ENCODE measurements around the gene PCSK6.

PCSK6 gene

GRCh38 chr15:101373577-101373976 is 115.9 kb downstream of the PCSK6 start:
- DNase-seq (ENCODE audit: low spot score) = no peak
- TF ChIP-seq CTCF (IDR thresholded peaks at IDR 0.05; ENCODE audit: extremely low read depth, insufficient read depth, missing control alignments) = no peak
- in situ Hi-C loops (cut with MboI; ENCODE audit: low pct_unique_long_range_greater_than_20kb, low sequenced_read_pairs, unreplicated experiment) = no loop called here

GRCh38 chr15:101372960-101373525 is 116.5 kb downstream of the PCSK6 start:
- in situ Hi-C loops (cut with MboI; ENCODE audit: low pct_unique_long_range_greater_than_20kb, low sequenced_read_pairs, unreplicated experiment) = no loop called here
- no peak for TF ChIP-seq CTCF (IDR thresholded peaks at IDR 0.05; ENCODE audit: extremely low read depth, insufficient read depth, missing control alignments)
- no peak for DNase-seq (ENCODE audit: low spot score)

GRCh38 chr15:101372149-101372577 is 117.3 kb downstream of the PCSK6 start:
- DNase-seq (ENCODE audit: low spot score) = no peak
- in situ Hi-C loops (cut with MboI; ENCODE audit: low pct_unique_long_range_greater_than_20kb, low sequenced_read_pairs, unreplicated experiment) = no loop called here
- TF ChIP-seq CTCF (IDR thresholded peaks at IDR 0.05; ENCODE audit: extremely low read depth, insufficient read depth, missing control alignments) = no peak

GRCh38 chr15:101371519-101371918 is 118.0 kb downstream of the PCSK6 start:
- DNase-seq (ENCODE audit: low spot score) = no peak
- in situ Hi-C loops (cut with MboI; ENCODE audit: low pct_unique_long_range_greater_than_20kb, low sequenced_read_pairs, unreplicated experiment) = no loop called here

GRCh38 chr15:101371081-101371480 is 118.4 kb downstream of the PCSK6 start:
- TF ChIP-seq CTCF (IDR thresholded peaks at IDR 0.05; ENCODE audit: extremely low read depth, insufficient read depth, missing control alignments) = no peak
- no peak for DNase-seq (ENCODE audit: low spot score)
- in situ Hi-C loops (cut with MboI; ENCODE audit: low pct_unique_long_range_greater_than_20kb, low sequenced_read_pairs, unreplicated experiment) = no loop called here

More at GRCh38 chr15:101371519-101371918, 118.0 kb downstream of the PCSK6 start:
- no peak for TF ChIP-seq CTCF (IDR thresholded peaks at IDR 0.05; ENCODE audit: extremely low read depth, insufficient read depth, missing control alignments)

- no peak for DNase-seq (ENCODE audit: low spot score)
- TF ChIP-seq CTCF (IDR thresholded peaks at IDR 0.05; ENCODE audit: extremely low read depth, insufficient read depth, missing control alignments) = no peak
- in situ Hi-C loops (cut with MboI; ENCODE audit: low pct_unique_long_range_greater_than_20kb, low sequenced_read_pairs, unreplicated experiment) = no loop called here
Observed at GRCh38 chr15:101370330-101371024, 119.0 kb downstream of the PCSK6 start.

Data from GM13977 (cell line).